SK-N-DZ (cell line): ENCODE measurements around the gene CCDC122.
"Not testable (repeated sequence)": the region's sequence is repeated elsewhere in the genome, so short reads cannot be mapped to it uniquely, and the experiment has no call there.

ENCODE experiments used
- DNase-seq: peaks from one replicate; pipeline ENCODE4 v3.0.0-alpha.2; 2015; ENCODE audit warnings: low spot score

CCDC122 gene

GRCh38 chr13:43877326-43877725 lies 2.2 kb downstream of the CCDC122 start:
- DNase-seq = no peak

- DNase-seq = no peak
Observed at GRCh38 chr13:43876366-43876765, 3.2 kb downstream of the CCDC122 start.

- no peak for DNase-seq
Observed at GRCh38 chr13:43874504-43875092, 4.9 kb downstream of the CCDC122 start.

- DNase-seq = no peak
Observed at GRCh38 chr13:43872181-43872580, 7.4 kb downstream of the CCDC122 start.

GRCh38 chr13:43865892-43866291 lies 13.6 kb downstream of the CCDC122 start:
- no peak for DNase-seq

GRCh38 chr13:43864921-43865320 lies 14.6 kb downstream of the CCDC122 start:
- no peak for DNase-seq

GRCh38 chr13:43861863-43862262 lies 17.7 kb downstream of the CCDC122 start:
- no peak for DNase-seq

- no peak for DNase-seq
Observed at GRCh38 chr13:43852923-43853404, 26.6 kb downstream of the CCDC122 start.

- no peak for DNase-seq
Observed at GRCh38 chr13:43850873-43851272, 28.7 kb downstream of the CCDC122 start.

- no peak for DNase-seq
Observed at GRCh38 chr13:43848001-43848649, 31.4 kb downstream of the CCDC122 start.

GRCh38 chr13:43846496-43847158 lies 32.9 kb downstream of the CCDC122 start:
- DNase-seq = no peak

- no peak for DNase-seq
Observed at GRCh38 chr13:43838909-43839308, 40.6 kb downstream of the CCDC122 start.

GRCh38 chr13:43835701-43836100 lies 43.8 kb downstream of the CCDC122 start:
- DNase-seq = no peak

GRCh38 chr13:43831088-43831487 lies 48.5 kb downstream of the CCDC122 start:
- no peak for DNase-seq

- no peak for DNase-seq
Observed at GRCh38 chr13:43830497-43830881, 49.1 kb downstream of the CCDC122 start.

- not testable (repeated sequence) for DNase-seq
Observed at GRCh38 chr13:43824656-43825055, 54.9 kb downstream of the CCDC122 start.

- no peak for DNase-seq
Observed at GRCh38 chr13:43822969-43823368, 56.6 kb downstream of the CCDC122 start.

GRCh38 chr13:43816401-43816889 lies 63.1 kb downstream of the CCDC122 start:
- DNase-seq = no peak

- DNase-seq = peak; percentile 22
Observed at GRCh38 chr13:43815204-43815603, 64.3 kb downstream of the CCDC122 start.

- no peak for DNase-seq
Observed at GRCh38 chr13:43808676-43809075, 70.9 kb downstream of the CCDC122 start.

- no peak for DNase-seq
Observed at GRCh38 chr13:43805681-43806128, 73.8 kb downstream of the CCDC122 start.

- no peak for DNase-seq
Observed at GRCh38 chr13:43805071-43805468, 74.5 kb downstream of the CCDC122 start.
